Ishikawa (cell line): ENCODE results near the gene CSF1.

Experiments
- CEBPB ChIP-seq: IDR thresholded peaks from 2 replicates; pipeline ENCODE4 v1.6.1; 2012
- CREB1 ChIP-seq: IDR thresholded peaks from 2 replicates; pipeline ENCODE4 v1.6.1; 2012; ENCODE audit warnings: low read depth
- EGR1 ChIP-seq: IDR thresholded peaks from 2 replicates; pipeline ENCODE4 v1.6.1; 2012
- EP300 ChIP-seq: IDR thresholded peaks from 2 replicates; pipeline ENCODE4 v1.6.1; 2012; ENCODE audit warnings: borderline replicate concordance
- FOXM1 ChIP-seq: IDR thresholded peaks from 2 replicates; pipeline ENCODE4 v1.6.1; 2012; ENCODE audit warnings: low read depth, borderline replicate concordance
- RAD21 ChIP-seq: IDR thresholded peaks from 2 replicates; pipeline ENCODE4 v1.6.1; 2012; ENCODE audit warnings: low read depth
- TAF1 ChIP-seq: IDR thresholded peaks from 2 replicates; pipeline ENCODE4 v1.6.1; 2012; ENCODE audit warnings: low read depth, mild to moderate bottlenecking
- TEAD4 ChIP-seq: IDR thresholded peaks from 2 replicates; pipeline ENCODE4 v1.6.1; 2012
- YY1 ChIP-seq: IDR thresholded peaks from 2 replicates; pipeline ENCODE4 v1.6.1; 2012; ENCODE audit warnings: low read depth
- ZBTB7A ChIP-seq: IDR thresholded peaks from 2 replicates; pipeline ENCODE4 v1.6.1; 2012; ENCODE audit warnings: low read depth
- TF ChIP-seq, protein P1 (sequence below): IDR thresholded peaks from 2 replicates; pipeline ENCODE4 v1.6.1; 2012

DNA sequence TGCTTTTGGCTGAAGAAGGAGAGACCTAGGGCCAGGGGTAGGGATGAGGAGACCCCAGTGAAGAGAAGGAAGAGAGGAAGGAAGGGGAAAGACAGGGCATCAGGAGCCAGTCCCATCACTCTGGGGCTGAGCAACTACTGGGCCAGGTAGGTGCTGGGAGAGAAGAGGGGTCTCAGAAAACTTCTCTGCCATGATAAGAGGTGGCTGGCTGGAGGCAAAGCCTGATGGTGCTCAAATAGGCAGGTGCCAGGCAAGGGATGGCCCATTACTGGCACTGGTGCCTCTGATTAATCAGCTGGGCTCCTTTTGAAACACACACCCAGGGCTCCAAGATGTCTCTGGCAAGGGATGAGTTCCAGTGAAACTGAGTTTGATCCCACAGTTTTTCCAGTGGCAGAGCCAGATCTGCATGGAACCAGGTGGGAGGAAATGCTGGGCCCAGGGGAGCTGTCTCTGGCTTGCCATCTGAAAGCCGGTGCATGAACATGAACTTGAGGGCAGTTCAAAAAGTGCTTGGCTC, 2.8 kb downstream of the CSF1 start:
- TF ChIP-seq TEAD4 (no peak), FOXM1 (no peak), EP300 (no peak), CEBPB (no peak), ZBTB7A (no peak), TAF1 (no peak), RAD21 (no peak), YY1 (no peak), CREB1 (no peak), EGR1 (no peak)
- TF ChIP-seq, protein P1, sequence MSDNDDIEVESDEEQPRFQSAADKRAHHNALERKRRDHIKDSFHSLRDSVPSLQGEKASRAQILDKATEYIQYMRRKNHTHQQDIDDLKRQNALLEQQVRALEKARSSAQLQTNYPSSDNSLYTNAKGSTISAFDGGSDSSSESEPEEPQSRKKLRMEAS = no peak
